Measurements from ENCODE around the gene AGRP.

The AGRP gene

GRCh38 chr16:67433131-67433719 is 50.1 kb downstream of the AGRP start:
- no peak for DNase-seq (ENCODE audit: extremely low spot score)
- TF ChIP-seq CTCF (IDR thresholded peaks at IDR 0.05; ENCODE audit: control extremely low read depth, extremely low read depth, low read depth, missing control alignments), result no peak
- ChIA-PET CTCF (interaction anchor here (0.9 to 1.8 kb wide), 3 partner anchors 10 to 31 kb away, joined by 3 to 6 read pairs (median 4); no protein-coding TSS in a partner anchor), POLR2A (no interaction called here)

Data from GM10248 (cell line).